ENCODE measurements around the gene WASHC3.

GRCh38 chr12:102051431-102051965 is 10.3 kb downstream of the WASHC3 start:
- no peak for TF ChIP-seq CTCF (optimal IDR thresholded peaks at IDR 0.05 in 1 of 3, IDR thresholded peaks at IDR 0.05 in 1 of 3, conservative IDR thresholded peaks at IDR 0.05 in 1 of 3; ENCODE audit: extremely low read depth in 1 of 3, insufficient read depth in 2 of 3, low read length in 3 of 3)
- TF ChIP-seq EZH2 (IDR thresholded peaks at IDR 0.05; ENCODE audit: low read length) = no peak
